Upper lobe of left lung (tissue), 4 donors: ENCODE data around the gene KRT2.

Experiments
- EP300 ChIP-seq, 4 donors: sonication (generic); formaldehyde crosslinking; IDR thresholded peaks; one replicate each; pipeline ENCODE4 v1.5.1; 2017; ENCODE audit warnings: antibody characterized with exemption in 4 of 4, control low read depth in 2 of 4
- POLR2A ChIP-seq, 4 donors: fragments of 450-650 bp; IDR thresholded peaks; one replicate each; pipeline ENCODE4 v1.5.1; 2016 to 2017; ENCODE audit warnings: antibody characterized with exemption in 4 of 4, mild to moderate bottlenecking in 2 of 4
- POLR2AphosphoS5 ChIP-seq, 2 donors: sonication (generic); formaldehyde crosslinking; IDR thresholded peaks; one replicate each; pipeline ENCODE4 v1.5.1; 2017; ENCODE audit warnings: antibody characterized with exemption in 2 of 2
- TF ChIP-seq, protein P1 (sequence below), 6 experiments: fragments of 450-650 bp in 4 of 6; fragments of 200-600 bp in 2 of 6; sonication (generic) in 2 of 6; IDR thresholded peaks; one replicate each; pipeline ENCODE4 v1.5.1; 2016 to 2019; ENCODE audit warnings: antibody characterized with exemption in 6 of 6

DNA sequence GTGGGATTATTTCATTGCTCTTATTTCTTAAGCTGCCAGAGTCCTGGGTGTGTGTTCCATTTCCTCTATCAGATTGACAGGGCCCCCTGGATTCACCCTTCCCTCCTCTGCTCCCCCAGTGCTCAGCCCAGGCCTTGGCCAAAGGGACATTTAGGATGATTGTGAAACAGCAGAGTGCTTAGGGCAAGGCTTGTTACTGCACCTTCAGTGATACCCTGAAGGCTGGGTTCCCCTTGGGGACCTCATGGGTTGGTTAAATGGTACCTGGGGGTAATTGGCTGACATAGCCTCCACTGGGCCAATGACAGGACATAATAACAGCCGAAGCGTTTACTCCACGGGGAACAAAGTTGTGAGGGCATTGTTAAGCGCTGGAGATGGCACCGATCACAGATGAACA, 49.5 kb downstream of the KRT2 start:
- TF ChIP-seq, protein P1, sequence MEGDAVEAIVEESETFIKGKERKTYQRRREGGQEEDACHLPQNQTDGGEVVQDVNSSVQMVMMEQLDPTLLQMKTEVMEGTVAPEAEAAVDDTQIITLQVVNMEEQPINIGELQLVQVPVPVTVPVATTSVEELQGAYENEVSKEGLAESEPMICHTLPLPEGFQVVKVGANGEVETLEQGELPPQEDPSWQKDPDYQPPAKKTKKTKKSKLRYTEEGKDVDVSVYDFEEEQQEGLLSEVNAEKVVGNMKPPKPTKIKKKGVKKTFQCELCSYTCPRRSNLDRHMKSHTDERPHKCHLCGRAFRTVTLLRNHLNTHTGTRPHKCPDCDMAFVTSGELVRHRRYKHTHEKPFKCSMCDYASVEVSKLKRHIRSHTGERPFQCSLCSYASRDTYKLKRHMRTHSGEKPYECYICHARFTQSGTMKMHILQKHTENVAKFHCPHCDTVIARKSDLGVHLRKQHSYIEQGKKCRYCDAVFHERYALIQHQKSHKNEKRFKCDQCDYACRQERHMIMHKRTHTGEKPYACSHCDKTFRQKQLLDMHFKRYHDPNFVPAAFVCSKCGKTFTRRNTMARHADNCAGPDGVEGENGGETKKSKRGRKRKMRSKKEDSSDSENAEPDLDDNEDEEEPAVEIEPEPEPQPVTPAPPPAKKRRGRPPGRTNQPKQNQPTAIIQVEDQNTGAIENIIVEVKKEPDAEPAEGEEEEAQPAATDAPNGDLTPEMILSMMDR (IDR thresholded peaks at IDR 0.05), result no peak
- no peak for TF ChIP-seq POLR2AphosphoS5 (IDR thresholded peaks at IDR 0.05)
- no peak for TF ChIP-seq POLR2A (IDR thresholded peaks at IDR 0.05)
- no peak for TF ChIP-seq EP300 (IDR thresholded peaks at IDR 0.05)
